Amniotic stem cell (primary cell): Measurements from ENCODE around the gene SMOC2.
"Not testable (repeated sequence)": the region's sequence is repeated elsewhere in the genome, so short reads cannot be mapped to it uniquely, and the experiment has no call there.

Experiments
- DNase-seq: peaks from one replicate; lab custom pipeline; 2025; lab: John Stamatoyannopoulos, UW

SMOC2 gene

DNA sequence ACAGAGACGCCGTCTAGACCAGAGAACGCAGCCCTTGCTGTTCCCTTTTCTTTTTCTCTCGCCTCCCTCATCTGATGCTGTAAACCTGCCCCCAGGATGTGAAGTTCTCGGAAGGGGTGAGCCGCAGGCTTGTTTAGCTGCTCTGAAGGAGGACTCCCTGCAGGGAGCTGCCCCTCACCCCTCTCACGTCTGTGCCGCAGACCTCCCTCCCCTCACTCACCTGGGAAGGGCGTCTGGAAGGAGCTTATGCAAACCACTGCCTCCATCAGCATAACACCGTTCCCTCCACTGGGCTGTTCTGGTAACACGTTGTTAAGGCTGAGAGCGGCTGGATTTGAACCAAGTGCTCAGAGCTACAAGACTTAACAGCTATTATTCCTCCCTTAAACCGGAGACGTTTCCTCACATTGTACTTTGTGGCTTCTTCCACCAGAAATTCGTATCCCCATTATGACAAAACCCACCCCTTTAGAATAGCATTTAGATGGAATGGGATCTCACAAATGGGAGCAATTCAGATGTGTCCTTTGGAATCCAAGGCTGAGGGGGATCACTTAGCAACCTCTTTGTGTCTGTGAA lies 99.8 kb downstream of the SMOC2 start:
- DNase-seq = no peak

DNA sequence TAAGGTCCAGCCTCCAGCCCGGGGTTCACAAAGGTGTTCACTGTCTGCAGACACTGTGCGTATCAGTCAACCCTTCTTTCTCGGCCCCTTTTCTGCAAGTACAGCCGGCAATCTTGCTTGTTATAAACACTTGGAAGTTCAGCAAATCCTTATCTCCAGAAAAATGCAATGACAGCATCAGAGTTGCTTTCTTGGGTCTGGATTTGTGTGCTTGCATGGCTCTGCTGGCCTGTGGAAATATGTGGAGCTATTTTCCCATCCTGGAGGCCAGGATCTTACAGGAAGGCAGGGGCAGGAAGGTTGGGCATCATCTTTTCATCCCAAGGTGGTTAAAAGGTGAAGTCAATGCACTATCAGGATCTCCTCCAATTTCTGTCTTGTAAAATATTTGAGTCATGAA lies 100.3 kb downstream of the SMOC2 start:
- DNase-seq = no peak

DNA sequence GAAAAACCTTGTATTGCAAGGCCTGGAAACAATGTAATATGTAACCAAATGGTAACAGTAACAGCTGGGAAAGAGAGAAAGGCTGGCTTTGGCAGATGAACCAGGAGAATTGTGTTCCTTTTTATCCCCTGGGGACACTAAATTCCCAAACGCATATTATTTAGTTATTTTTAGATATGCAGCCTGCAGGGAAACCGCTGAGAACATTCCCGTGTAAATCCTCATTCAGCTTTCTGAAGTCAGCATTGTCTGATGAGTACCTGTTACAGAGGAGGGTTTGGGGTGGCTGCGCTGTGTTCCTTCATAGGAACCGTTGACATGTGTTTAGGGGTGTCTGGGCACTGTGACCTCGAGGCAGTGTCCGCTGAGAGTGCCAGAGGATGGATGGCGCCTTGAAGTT lies 101.3 kb downstream of the SMOC2 start:
- DNase-seq = no peak

DNA sequence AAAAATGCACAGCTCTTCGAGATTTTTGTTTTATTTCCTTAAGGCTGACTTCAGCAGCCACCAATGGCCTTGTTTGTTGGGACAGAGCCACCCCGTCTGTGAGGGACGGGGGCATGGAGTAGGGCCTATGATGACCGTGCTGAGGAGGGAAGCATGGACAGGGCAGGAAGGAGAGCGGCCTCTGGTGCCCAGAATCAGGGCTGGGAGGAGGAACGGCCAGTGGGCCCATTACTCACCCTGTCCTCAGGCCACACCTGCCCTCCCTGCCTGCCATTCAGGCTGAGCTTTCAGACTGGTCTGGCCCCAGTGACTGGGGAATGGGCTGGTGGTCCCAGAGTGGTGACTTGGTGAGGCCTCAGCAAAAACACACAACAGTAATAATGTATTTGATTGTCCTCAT lies 104.4 kb downstream of the SMOC2 start:
- no peak for DNase-seq

DNA sequence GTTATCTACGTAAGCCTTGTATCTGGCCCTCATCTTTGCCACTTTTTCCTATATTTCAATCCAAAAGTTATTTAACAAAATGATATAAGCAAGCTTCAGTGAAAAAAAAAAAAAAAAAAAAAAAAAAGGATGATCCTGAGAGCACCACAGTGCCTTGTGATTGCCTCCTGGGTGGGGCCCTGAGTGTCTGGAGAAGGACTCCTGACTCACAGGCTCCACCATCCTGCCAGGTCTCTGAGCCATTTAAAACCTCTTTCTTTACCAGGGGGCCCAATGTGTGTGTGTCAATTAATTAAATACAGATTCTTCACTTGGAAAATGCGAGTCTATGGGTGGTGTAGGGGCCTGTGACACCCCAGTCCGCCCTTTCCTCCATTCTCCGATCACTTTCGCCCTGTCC lies 105.2 kb downstream of the SMOC2 start:
- no peak for DNase-seq

DNA sequence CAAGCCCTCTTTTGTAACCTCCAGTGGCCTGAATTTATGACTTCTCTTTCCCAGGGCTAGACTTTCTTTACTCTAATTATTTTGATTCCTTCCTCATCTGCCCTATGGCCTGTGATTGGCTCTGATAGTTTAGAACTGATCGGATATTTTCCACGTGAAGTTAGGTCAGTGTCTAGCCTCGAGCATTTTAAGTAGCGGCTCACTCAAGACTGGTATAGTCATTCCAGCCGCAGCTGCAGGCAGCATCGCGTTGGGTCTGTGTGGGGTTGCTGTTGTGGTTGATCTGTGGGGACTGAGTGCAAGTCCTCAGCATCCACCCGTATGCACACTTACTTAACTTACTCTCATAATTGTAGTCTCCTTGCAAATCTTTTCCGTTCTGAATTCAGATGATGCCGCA lies 105.7 kb downstream of the SMOC2 start:
- DNase-seq = no peak

DNA sequence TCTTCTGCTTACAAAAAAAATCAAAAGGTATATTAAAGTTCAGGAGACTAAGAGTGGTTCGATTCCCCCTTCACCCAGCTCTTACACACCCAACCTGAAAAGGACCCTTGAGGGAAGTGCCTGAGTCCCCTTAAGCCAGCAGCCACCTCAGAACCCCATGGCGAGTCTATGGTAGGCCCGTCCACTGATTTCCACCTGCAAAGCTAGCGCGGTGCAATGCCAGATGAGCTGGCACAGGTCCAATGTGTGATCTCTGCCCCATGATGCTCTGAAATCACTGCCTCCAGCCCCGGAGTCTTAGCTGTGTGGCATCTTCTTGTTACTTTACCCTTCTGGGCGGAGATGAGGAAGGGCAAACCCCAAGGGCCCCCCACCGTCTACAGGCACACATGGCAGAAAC lies 109.3 kb downstream of the SMOC2 start:
- DNase-seq = no peak

DNA sequence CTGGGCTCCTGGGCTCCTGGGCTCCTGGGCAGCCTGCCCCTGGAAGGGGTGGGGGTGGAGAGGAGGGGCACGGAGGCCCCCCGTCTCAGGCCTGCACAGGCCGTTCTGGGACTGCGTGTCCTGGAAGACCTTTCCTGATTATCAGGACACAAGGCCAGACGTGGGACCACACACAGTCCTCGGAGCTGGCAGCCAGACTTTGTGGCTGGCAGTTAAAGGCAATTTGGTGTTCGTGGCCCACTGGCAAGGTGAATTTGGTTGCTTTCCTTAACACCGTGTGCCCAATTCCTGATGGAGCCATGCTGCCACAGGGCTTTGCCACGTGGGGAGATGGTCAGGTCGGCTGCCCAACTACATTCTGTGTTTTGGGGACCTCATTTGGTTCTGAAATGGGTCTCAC lies 113.5 kb downstream of the SMOC2 start:
- no peak for DNase-seq

DNA sequence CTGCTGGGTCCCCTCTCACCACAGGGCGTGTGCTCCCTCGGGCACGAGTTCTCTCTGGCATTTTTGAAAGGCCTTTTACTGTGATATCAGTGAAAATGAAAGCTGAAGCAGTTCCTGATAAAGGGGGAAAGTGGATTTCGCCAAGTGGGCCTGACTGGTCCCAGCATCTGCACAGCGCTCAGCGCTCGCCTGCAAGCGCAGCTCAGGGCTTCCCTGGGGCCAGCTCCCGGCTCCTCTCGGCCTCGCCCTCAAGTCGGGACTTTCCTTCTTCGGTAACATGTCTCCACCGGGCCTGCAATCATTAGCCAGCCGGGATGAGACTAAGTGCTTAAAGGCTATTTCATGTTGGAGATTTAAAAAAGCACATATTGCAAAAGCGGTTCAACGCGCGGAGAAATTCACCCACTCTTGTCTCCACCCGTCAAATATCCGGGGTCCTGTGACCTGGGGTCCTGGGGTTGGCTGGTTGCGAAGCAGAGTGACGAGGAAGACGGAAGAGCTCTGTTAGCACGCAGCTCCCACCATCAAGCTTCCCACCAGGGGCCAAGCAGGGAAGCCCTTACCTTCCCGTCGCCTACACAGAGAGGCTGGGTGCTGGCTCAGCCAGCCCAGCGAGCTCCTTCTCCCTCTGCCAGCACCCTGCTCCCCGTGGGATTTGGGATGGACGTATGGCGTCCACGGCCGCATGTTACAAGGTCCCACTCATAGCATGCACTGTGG lies 114.1 kb downstream of the SMOC2 start:
- no peak for DNase-seq

DNA sequence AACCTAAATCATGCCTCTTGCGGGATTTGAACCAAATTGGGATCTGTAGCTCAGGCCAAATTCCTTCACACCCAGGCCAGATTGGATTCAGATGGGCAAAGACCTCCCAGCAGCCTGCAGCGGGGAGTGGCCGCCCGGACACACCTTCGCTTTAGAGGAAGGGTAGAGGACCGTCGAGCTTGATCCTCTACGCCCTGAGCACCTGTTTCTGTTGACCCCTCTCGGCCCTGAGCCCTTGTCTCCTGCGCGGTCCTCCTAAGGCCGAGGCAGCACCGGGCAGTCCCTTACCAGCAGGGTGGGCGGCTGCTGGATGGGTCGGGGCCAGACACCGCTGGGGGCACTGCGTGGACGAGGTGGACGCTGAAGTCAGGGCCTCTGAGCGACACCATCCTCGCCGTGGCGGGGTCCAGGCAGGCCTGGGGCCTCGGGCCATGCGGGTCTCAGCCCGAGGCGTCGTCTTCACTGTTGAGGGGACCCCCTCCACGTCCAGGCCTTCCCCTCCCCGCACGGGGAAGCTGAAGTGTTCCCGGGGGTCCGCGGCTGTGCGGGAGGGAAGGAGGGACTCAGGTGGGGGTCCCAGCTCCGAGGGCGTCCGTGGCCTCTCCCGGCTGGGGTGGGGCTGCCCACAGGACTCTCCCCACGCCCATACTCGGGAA lies 114.8 kb downstream of the SMOC2 start:
- DNase-seq = no peak

DNA sequence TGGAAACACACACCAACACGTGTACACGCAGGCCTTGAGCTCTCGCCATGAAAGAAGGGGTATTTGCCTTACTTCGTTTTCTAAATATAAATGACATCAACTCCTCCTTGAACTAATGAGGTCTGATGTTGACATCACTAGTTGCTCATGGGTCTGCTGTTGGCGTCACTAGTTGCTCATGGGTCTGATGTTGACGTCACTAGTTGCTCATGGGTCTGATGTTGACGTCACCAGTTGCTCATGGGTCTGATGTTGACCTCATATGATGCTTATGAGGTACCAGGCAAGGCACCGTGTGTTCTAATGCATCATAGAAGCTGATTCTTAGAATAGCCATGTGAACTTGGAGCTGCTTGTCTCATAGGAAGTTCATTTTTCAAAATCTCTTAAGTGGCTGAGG lies 116.5 kb downstream of the SMOC2 start:
- DNase-seq = no peak

DNA sequence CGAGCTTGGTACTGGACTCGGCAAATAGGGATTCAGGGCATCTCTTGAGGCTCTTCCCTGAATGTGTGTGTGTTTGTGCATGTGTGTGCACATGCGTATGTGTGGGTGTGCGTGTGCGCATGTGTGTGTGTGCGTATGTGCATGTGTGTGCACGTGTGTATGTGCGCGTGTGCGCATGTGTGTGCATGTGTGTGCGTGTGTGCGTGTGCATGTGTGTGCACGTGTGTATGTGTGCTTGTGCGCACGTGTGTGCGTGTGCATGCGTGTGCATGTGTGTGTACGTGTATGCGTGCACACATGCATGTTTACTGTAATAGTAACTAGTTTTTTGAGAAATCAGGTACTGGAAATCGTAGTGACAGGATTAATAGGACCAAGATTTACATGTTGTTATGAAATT lies 117.7 kb downstream of the SMOC2 start:
- no peak for DNase-seq

DNA sequence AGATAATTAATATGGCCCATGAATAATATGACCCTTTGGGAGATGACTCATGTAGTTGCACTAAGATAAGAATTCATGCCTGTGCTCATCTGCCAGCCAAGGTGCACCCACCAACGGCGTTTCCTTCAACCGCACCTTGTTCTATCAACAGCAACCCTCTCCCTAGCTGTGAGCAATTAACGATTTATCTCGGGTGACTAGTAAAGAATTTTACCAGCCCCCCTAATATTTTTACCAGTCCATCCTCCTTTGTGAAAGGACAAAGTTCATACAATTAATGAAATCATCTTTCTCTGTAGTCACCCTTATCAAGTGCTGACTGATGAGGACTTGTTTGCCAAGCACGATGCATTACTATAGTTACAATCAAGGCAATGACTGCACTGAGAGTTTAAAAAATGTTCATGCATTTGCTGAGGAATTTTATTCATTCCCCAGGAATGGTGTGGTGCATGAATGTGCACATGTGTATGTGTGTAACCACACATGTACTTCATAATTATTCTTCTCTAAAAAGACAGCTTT lies 118.7 kb downstream of the SMOC2 start:
- no peak for DNase-seq

DNA sequence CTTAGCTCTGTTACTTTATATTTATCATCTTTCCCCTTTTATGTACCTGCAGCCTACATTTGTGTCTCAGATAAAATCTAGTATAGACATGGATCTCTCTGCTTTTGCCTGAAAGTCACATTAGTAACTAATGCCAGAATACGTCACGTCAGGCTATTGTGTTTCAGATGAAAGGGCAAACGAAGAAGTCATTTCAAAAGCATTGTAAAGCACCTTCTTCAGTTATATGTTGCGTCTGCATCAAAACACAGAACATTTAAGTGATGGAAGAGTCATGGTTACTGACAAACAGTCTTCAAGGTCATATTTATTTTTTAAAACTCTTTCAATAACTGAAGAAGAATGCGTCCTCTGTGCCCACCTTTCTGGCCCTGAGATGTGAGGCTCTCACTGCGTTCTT lies 119.1 kb downstream of the SMOC2 start:
- no peak for DNase-seq

DNA sequence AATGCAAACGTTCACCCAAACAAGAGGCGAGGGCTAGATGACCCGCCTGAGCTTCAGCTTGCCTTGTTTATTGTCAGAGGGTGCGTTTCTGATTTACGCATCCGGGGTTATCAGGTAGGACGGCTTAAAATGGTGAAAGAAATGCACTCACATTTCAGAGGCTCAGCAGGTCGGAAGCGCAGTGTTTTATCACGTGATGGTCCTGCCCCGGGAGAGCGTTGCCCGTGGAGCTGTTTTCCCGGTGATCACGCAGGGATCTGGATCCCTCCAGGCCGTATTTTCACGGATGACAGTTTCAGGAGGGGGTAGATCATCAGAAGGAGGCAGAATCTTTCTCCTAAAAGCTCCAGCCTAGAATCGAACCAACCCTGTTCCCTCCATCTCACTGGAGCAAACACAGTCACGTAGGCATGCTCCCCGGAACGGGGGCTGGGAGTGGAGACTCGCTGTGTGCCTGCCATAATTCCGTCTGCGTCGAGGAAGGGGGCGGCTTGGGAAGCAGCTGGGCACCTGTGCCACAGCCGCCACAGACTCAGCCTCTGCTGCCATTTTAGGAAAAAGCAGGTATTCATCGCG lies 121.7 kb downstream of the SMOC2 start:
- no peak for DNase-seq

DNA sequence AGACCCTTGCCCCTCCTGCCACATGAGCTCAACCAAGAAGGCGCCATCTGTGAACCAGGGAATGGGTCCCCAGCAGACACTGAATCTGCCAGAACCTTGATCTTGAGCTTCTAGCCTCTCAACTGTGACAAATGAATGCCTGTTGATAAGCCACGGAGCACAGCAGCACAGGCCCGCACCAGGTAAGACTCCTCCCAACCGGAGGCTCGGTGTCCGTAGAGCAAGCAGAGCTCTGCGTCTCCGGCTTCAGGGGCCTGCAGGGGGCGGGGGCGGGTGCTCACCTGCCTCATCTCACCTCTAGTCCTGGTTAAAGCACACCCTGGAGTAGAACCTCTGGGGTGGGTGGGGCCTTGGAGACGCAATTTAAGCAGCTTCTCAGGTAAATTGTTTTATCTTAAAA lies 122.7 kb downstream of the SMOC2 start:
- DNase-seq = no peak

DNA sequence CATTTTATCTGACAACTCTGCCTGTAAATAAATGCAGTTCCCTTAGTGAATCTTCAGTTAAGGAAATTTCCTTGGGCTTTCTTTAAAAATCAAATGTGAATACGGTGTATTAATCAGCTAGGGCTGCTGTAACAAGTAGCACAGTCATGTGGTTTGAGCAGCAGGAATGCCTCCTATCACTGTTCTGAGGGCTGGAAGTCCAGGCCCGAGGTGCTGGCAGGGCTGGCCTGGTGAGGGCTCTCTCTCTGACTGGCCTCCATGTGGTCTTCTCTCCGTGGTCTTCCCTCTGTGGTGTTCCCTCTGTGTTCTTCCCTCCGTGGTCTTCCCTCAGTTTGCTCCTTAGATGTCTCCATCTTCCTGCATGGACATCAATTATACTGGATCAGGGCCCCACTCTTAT lies 124.1 kb downstream of the SMOC2 start:
- DNase-seq = no peak

DNA sequence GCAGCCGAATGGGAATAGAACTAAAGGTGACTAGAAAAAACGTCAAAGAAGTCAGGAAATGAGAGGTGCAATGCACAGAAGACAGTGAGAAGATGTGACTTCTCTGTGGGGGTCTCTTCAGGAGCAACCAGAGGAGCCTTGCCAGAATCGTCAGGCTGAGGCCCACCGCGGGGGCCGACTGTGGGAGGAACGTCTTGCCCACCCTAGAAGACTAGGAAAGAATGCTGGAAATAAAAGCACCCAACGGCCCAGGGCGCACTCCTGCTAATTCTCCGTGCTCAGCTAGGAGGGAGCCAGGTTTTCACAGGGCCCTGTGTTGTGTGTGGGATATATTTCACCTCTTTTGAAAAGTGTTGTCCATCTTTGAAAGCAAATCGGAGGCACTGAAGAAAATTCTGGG lies 129.2 kb downstream of the SMOC2 start:
- DNase-seq = no peak

DNA sequence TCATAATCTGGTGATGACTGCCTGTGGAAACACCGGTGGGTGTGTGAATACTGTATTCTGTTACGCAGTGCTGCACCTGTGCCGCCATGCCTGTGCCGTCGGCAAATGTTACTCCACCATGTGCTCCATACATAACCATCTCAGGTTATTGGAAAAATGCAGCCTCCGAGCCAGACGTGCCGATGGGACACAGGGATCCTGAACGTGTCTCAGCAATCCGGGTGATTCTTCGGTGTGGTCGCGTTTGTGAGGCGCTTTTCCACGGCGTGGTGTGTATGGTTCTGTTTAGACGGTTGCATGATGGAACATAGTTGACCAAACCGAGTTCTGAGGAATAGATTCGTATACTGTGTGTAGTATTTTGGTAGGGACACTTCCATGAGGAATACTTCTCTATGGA lies 130.3 kb downstream of the SMOC2 start:
- DNase-seq = no peak

DNA sequence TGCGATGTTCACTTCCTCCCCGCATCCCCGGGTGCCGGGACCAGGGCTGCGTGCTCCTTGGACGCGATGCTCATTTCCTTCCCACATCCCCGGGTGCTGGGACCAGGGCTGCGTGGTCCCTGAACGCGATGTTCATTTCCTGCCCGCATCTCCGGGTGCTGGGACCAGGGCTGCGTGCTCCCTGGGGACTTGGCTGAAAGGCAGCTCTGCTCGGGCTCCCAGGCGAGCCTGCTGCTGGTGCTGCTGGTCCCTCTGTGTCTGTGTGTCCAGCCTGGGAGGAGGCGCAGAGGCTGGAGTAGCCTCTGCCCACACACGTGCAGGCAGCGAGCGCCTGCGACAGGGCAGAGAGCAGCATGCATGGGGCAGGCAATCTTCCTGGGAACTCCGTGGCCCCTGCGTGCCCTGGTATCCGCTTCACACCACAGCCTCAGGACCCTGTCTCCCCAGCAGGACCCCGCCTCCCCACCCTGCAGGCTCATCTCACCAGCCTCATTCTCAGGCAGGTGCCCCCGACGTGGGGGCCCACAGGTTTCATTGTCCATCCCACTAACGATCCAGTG lies 132.4 kb downstream of the SMOC2 start:
- DNase-seq = not testable (repeated sequence)

DNA sequence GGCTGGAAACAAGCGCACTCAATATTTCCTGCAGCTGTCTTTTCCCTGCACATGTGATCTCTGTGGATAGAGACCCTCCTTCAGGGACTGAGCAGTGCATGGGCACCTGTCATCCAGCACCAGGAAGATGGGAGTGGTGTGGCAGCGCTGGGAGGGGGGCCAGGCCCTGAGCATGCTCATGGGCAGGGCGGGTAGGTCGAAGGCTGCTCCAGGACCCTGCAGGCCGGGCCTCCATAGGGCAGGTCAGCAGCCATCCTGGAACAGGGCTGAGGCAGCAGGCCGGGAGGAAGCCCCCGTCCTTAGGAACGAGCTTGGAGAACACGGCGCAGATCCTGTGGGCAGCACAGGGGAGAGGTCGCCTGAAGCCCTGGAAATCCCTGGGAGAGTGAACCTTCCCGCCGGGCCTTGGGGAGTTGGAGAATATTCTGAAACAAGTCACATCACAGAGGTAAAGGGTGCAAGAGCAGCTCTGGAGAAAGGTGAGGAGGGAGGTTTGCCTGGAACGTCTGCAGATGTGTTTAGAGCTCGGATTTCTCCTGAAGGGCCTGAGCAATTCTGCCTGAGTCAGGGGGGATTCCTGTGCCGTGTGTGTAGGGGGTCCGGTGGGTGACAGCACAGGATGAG lies 133.2 kb downstream of the SMOC2 start:
- DNase-seq = no peak

DNA sequence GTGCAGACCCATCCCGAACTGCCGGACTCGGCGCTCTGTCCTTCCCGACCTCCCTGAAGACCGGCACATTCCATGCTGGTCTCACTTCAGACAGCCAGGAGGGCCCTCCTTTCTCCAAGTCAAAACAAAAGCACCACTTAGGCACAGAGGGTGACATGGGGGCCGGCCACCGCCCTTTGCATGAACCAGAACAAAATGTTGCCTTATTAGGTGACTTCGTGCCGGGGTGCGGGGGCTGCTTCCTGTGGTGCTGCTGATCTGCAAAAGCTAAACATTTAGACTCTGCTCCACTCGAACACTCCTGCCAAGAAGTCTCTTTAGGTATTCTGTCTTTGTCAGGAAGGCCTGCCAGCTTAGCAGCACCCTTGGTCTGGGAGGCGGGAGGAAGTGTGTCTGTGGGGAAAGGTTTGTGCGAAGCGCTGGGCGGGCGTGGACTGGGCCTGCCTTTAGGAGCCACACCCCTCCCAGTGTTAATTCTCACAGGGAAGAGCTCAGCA lies 133.8 kb downstream of the SMOC2 start:
- DNase-seq = no peak
